B cell (primary cell): ENCODE results near the gene WASF3. TPM values are rescaled to one million over a fixed set of nuclear protein-coding genes. Genes with fewer than 3 reads are reported as not detected.

ENCODE experiments used
- ATAC-seq: fragments of 200-7000 bp; cut with Tn5 transposase; one replicate; pipeline ENCODE4 v1.10.0; 2021; ENCODE audit warnings: low read depth, mild to moderate bottlenecking, moderate number of reproducible peaks, moderate library complexity
- CTCF ChIA-PET: fragments of 350-600 bp; sonication (Branson Sonifier 250); formaldehyde crosslinking; loops from one replicate; lab custom pipeline; 2021; ENCODE audit warnings: antibody characterized with exemption, inconsistent platforms; lab: Charles Lee
- POLR2A ChIA-PET: fragments of 350-600 bp; sonication (Branson Sonifier 250); formaldehyde crosslinking; loops from one replicate; lab custom pipeline; 2021; ENCODE audit warnings: antibody characterized with exemption; lab: Charles Lee
- DNase-seq: peaks from one replicate; pipeline ENCODE4 v3.0.0; 2013
- H2AFZ ChIP-seq: 2 replicates; pipeline ENCODE4 v1.6.1; 2012; ENCODE audit warnings: mild to moderate bottlenecking, low read depth, low read length; ENCODE audit not compliant: insufficient read depth, poor library complexity, severe bottlenecking
- H3K27ac ChIP-seq, 2 donors: 1 replicate in 1 of 2; 2 replicates in 1 of 2; pipeline ENCODE4 v1.5.1; 2012 to 2013; ENCODE audit warnings: low read length in 2 of 2, mild to moderate bottlenecking in 2 of 2, moderate library complexity in 1 of 2
- H3K27me3 ChIP-seq, 4 experiments: fragments of 200-600 bp in 1 of 4; sonication (generic) in 1 of 4; replicated peaks in 1 of 4; 1 replicate in 2 of 4; 2 replicates in 2 of 4; pipeline versions ENCODE4 v1.6.1 to v1.7.0; 2013 to 2016; ENCODE audit warnings: low read length in 3 of 4, mild to moderate bottlenecking in 2 of 4, mixed read lengths in 1 of 4, moderate library complexity in 1 of 4; ENCODE audit not compliant: insufficient read depth in 4 of 4, control insufficient read depth in 3 of 4; ENCODE audit errors: control extremely low read depth in 1 of 4
- H3K36me3 ChIP-seq, 2 experiments: replicated peaks in 1 of 2; 1 replicate in 1 of 2; 2 replicates in 1 of 2; pipeline versions ENCODE4 v1.6.1 to v1.7.1; 2013; ENCODE audit warnings: low read length in 1 of 2; ENCODE audit not compliant: insufficient read depth in 2 of 2, control insufficient read depth in 1 of 2; ENCODE audit errors: control extremely low read depth in 1 of 2, extremely low read depth in 1 of 2
- H3K4me1 ChIP-seq, 2 donors: fragments of 200-600 bp in 1 of 2; sonication (generic) in 1 of 2; 1 replicate in 1 of 2; 2 replicates in 1 of 2; pipeline versions ENCODE4 v1.5.1 to v1.6.1; 2013 to 2017; ENCODE audit warnings: low read length in 2 of 2; ENCODE audit not compliant: control insufficient read depth in 2 of 2, insufficient read depth in 2 of 2
- H3K4me2 ChIP-seq: replicated peaks from 2 replicates; pipeline ENCODE3; 2012; ENCODE audit warnings: mild to moderate bottlenecking, low read depth, low read length; ENCODE audit not compliant: poor library complexity, severe bottlenecking
- H3K4me3 ChIP-seq, 5 experiments: fragments of 200-600 bp in 1 of 5; sonication (generic) in 1 of 5; 1 replicate in 3 of 5; 2 replicates in 2 of 5; pipeline versions ENCODE4 v1.5.1 to v1.7.0; 2011 to 2016; ENCODE audit warnings: low read length in 4 of 5, mild to moderate bottlenecking in 4 of 5, low read depth in 2 of 5, control low read depth in 1 of 5, moderate library complexity in 1 of 5; ENCODE audit not compliant: insufficient read depth in 1 of 5; ENCODE audit errors: control extremely low read depth in 1 of 5, extremely low read depth in 1 of 5
- H3K79me2 ChIP-seq: fragments of 200-600 bp; sonication (generic); one replicate; pipeline ENCODE4 v1.6.0; 2016; ENCODE audit warnings: low read length; ENCODE audit not compliant: control insufficient read depth, insufficient read depth
- H3K9ac ChIP-seq: fragments of 200-600 bp; sonication (generic); 2 replicates; pipeline ENCODE4 v1.6.1; 2017; ENCODE audit warnings: mild to moderate bottlenecking, low read length, moderate library complexity
- H3K9me3 ChIP-seq, 3 donors: one replicate each; pipeline versions ENCODE4 v1.6.1 to v1.7.1; 2013; ENCODE audit warnings: low read length in 2 of 3; ENCODE audit not compliant: control insufficient read depth in 2 of 3, insufficient read depth in 1 of 3; ENCODE audit errors: control extremely low read depth in 1 of 3
- H4K20me1 ChIP-seq: 2 replicates; pipeline ENCODE4 v1.6.0; 2012; ENCODE audit warnings: mild to moderate bottlenecking, low read length; ENCODE audit not compliant: insufficient read depth, control insufficient read depth, poor library complexity, severe bottlenecking
- H3K27ac Mint-ChIP-seq: one replicate; pipeline ENCODE4 v1.8.0; 2021; ENCODE audit warnings: mixed read lengths
- H3K27me3 Mint-ChIP-seq: one replicate; pipeline ENCODE4 v1.8.0; 2021; ENCODE audit warnings: mixed read lengths
- H3K4me1 Mint-ChIP-seq: one replicate; pipeline ENCODE4 v1.8.0; 2021; ENCODE audit warnings: mixed read lengths
- H3K4me3 Mint-ChIP-seq: one replicate; pipeline ENCODE4 v1.8.0; 2021; ENCODE audit warnings: mixed read lengths
- H3K9me3 Mint-ChIP-seq: one replicate; pipeline ENCODE4 v1.8.0; 2022; ENCODE audit warnings: mixed read lengths; ENCODE audit not compliant: insufficient read depth
- CTCF ChIP-seq: fragments of 200-600 bp; IDR thresholded peaks from one replicate; pipeline ENCODE4 v1.8.0; 2022; ENCODE audit warnings: antibody characterized with exemption, mild to moderate bottlenecking
- EZH2 ChIP-seq: IDR thresholded peaks from 2 replicates; pipeline ENCODE4 v1.6.1; 2012; ENCODE audit warnings: borderline replicate concordance, low read depth, mild to moderate bottlenecking, moderate library complexity, low read length; ENCODE audit not compliant: insufficient read depth, poor library complexity, severe bottlenecking
- WGBS: methylation state at CpG from one replicate; pipeline ENCODE4 v1.1.5; 2013; ENCODE audit warnings: missing lambda C conversion rate; ENCODE audit not compliant: insufficient coverage; 5-methylcytosine and 5-hydroxymethylcytosine counted together
- intact Hi-C: fragments of 100-400 bp; cut with micrococcal nuclease; formaldehyde crosslinking; loops from one replicate; pipeline ENCODE4 v1.10.0; 2022
- polyA plus RNA-seq: library from polyadenylated mRNA; depleted of rRNA; stranded (reverse); fragments of >200 nt; gene quantifications from 2 replicates; pipeline ENCODE4 v1.2.3, GENCODE V29; 2012
- total RNA-seq, 2 donors: library from RNA; stranded (reverse); fragments of 120-200 nt in 1 of 2; gene quantifications; 1 replicate in 1 of 2; 2 replicates in 1 of 2; pipeline versions ENCODE4 v1.2.3 to v1.2.4, GENCODE V29; 2013 to 2022

WASF3 gene
- total and polyA plus RNA-seq, 2 donors (not counting 1 experiment from before 2014, with no cell fraction given): 0.18 to 0.89 TPM

- H3K4me2 ChIP-seq: no peak overlapping the region
- peaks cover 0 to 9% (median 0%) of the 10 kb centered on the region in 4 experiments for H3K27me3 ChIP-seq
- CTCF ChIA-PET: no interaction called here
- intact Hi-C loops: no loop called here
- POLR2A ChIA-PET: no interaction called here
- Mint-ChIP-seq H3K27ac (no peak overlapping the region), H3K4me1 (no peaks in the 10 kb centered on the region), H3K27me3 (peaks cover 17% of the 10 kb centered on the region), H3K9me3 (no peaks in the 10 kb centered on the region), H3K4me3 (no peak overlapping the region)
- WGBS: 86% methylated on average over 4 of the region's 4 CpGs
- H3K4me1 ChIP-seq: no peaks in the 10 kb centered on the region
- no peak for TF ChIP-seq EZH2
- TF ChIP-seq CTCF: no peak
- H4K20me1 ChIP-seq: no peaks in the 10 kb centered on the region
- peaks cover 0 to 2% (median 0%) of the 10 kb centered on the region in 3 donors for H3K9me3 ChIP-seq
- ATAC-seq (no peak), DNase-seq (no peak)
- no peaks in the 10 kb centered on the region for H3K79me2 ChIP-seq
- no peaks in the 10 kb centered on the region for H3K36me3 ChIP-seq
- no peak overlapping the region for H3K27ac ChIP-seq
- no peak overlapping the region for H2AFZ ChIP-seq
- no peak overlapping the region for H3K4me3 ChIP-seq
- no peak overlapping the region for H3K9ac ChIP-seq
These were observed 41.8 kb upstream of the WASF3 start for GRCh38 chr13:26515721-26516120.

- Mint-ChIP-seq H3K4me1 (no peaks in the 10 kb centered on the region), H3K27me3 (peaks cover 17% of the 10 kb centered on the region), H3K4me3 (no peak overlapping the region), H3K9me3 (no peaks in the 10 kb centered on the region), H3K27ac (no peak overlapping the region)
- Histone ChIP-seq H3K4me1 (no peaks in the 10 kb centered on the region), H3K36me3 (no peaks in the 10 kb centered on the region), H3K9ac (no peak overlapping the region), H3K79me2 (no peaks in the 10 kb centered on the region), H4K20me1 (no peaks in the 10 kb centered on the region), H3K4me3 (no peak overlapping the region), H2AFZ (no peak overlapping the region), H3K27ac (no peak overlapping the region), H3K9me3 (peaks cover 0 to 7% (median 0%) of the 10 kb centered on the region in 3 donors), H3K27me3 (peaks cover 0 to 9% (median 0%) of the 10 kb centered on the region in 4 experiments), H3K4me2 (no peak overlapping the region)
- no CpG with 5 or more reads among the region's 2 CpGs for WGBS
- no peak for ATAC-seq
- TF ChIP-seq CTCF (no peak), EZH2 (no peak)
- ChIA-PET CTCF (no interaction called here), POLR2A (no interaction called here)
- DNase-seq: no peak
- intact Hi-C loops: no loop called here
These were observed 39.5 kb upstream of the WASF3 start for GRCh38 chr13:26517936-26518335.
